Gastrocnemius medialis (tissue), 4 donors: ENCODE results near the gene DDX23. TPM values are rescaled to one million over a fixed set of nuclear protein-coding genes. Genes with fewer than 3 reads are reported as not detected.

Experiments
- ATAC-seq, 2 donors: fragments of 150-250 bp; one replicate each; pipeline ENCODE4 v1.9.1; 2016
- DNase-seq, 2 donors: peaks; one replicate each; pipeline ENCODE4 v3.0.0-alpha.2; 2019
- H3K27ac ChIP-seq, 4 donors: fragments of 200-600 bp; sonication (generic); 1 replicate in 1 of 4; 2 replicates in 3 of 4; pipeline ENCODE4 v1.5.1; 2016 to 2018; ENCODE audit warnings: mild to moderate bottlenecking in 2 of 4, moderate library complexity in 1 of 4
- H3K27me3 ChIP-seq, 3 donors: fragments of 200-600 bp; sonication (generic) in 2 of 3; 1 replicate in 1 of 3; 2 replicates in 2 of 3; pipeline versions ENCODE4 v1.5.1 to v1.6.0; 2016 to 2019; ENCODE audit warnings: mild to moderate bottlenecking in 1 of 3, moderate library complexity in 1 of 3
- H3K36me3 ChIP-seq, 2 donors: fragments of 200-600 bp; sonication (generic) in 1 of 2; one replicate each; pipeline ENCODE4 v1.5.1; 2017 to 2018
- H3K4me1 ChIP-seq, 2 donors: fragments of 200-600 bp; sonication (generic) in 1 of 2; one replicate each; pipeline ENCODE4 v1.5.1; 2016 to 2017; ENCODE audit warnings: mild to moderate bottlenecking in 2 of 2
- H3K4me3 ChIP-seq, 4 donors: fragments of 200-600 bp; sonication (generic) in 3 of 4; 1 replicate in 1 of 4; 2 replicates in 3 of 4; pipeline ENCODE4 v1.5.1; 2016 to 2019; ENCODE audit warnings: mild to moderate bottlenecking in 2 of 4
- H3K9me3 ChIP-seq, 3 donors: fragments of 200-600 bp; sonication (generic) in 2 of 3; 1 replicate in 1 of 3; 2 replicates in 2 of 3; pipeline ENCODE4 v1.5.1; 2016 to 2019
- POLR2A ChIP-seq, 2 donors: fragments of 450-650 bp; IDR thresholded peaks; one replicate each; pipeline ENCODE4 v1.6.1; 2017; ENCODE audit warnings: antibody characterized with exemption in 2 of 2, mild to moderate bottlenecking in 2 of 2, moderate library complexity in 2 of 2
- in situ Hi-C, 4 donors: fragments of 200-750 bp; cut with MboI; loops; one replicate each; pipeline versions ENCODE4 v1.15.0 to v1.8.0; 2017; ENCODE audit warnings: low sequenced_read_pairs in 4 of 4
- intact Hi-C: fragments of 100-400 bp; cut with DNase I; formaldehyde crosslinking; loops from one replicate; pipeline ENCODE4 v1.15.1; 2023; ENCODE audit warnings: low total_unique reads
- total RNA-seq, 4 donors: library from RNA; depleted of rRNA; stranded (reverse); fragments of >200 nt; gene quantifications; one replicate each; pipeline versions ENCODE4 v1.1.0 to v1.2.3, GENCODE V29; 2016
- TF ChIP-seq, protein P1 (sequence below), 5 experiments: fragments of 450-650 bp in 3 of 5; fragments of 200-600 bp in 2 of 5; sonication (generic) in 2 of 5; IDR thresholded peaks in 4 of 5; conservative IDR thresholded peaks in 1 of 5; 1 replicate in 4 of 5; 2 replicates in 1 of 5; pipeline ENCODE4 v1.5.1; 2016 to 2019; ENCODE audit warnings: antibody characterized with exemption in 5 of 5, mild to moderate bottlenecking in 3 of 5, moderate library complexity in 3 of 5

Gene DDX23
- total RNA-seq, 4 donors from 2014 or later: 55.8 to 80.6 (median 75.7) TPM

DNA sequence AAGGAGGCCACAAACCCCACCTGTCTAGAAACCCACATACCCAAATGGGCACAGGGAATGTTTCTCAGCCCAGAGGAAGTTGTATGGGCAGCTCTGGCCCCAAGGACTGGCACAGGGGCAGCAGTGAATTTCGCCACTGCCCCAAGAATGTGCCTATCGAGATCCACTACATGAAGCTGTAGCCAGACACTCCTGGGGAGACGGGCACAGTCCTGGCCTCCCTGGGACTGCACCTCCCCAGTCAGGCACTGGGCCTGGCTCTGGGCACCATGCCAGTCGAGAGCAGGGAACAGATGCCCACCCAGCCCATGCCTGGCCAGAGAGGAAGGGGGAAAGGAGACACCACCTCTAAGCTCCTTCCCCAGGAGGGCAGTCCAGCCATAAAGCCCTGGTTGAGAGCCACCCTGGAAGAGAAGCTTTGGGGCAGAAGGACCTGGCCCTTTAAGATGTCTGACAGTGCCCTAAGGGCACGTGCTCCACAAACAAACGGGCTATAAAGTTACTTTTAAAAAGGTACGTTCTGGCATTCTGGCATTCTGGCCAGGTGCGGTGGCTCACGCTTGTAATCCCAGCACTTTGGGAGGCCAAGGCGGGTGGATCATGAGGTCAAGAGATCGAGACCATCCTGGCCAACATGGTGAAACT, 71.5 kb downstream of the DDX23 start:
- no peak for TF ChIP-seq POLR2A (IDR thresholded peaks at IDR 0.05)
- TF ChIP-seq, protein P1, sequence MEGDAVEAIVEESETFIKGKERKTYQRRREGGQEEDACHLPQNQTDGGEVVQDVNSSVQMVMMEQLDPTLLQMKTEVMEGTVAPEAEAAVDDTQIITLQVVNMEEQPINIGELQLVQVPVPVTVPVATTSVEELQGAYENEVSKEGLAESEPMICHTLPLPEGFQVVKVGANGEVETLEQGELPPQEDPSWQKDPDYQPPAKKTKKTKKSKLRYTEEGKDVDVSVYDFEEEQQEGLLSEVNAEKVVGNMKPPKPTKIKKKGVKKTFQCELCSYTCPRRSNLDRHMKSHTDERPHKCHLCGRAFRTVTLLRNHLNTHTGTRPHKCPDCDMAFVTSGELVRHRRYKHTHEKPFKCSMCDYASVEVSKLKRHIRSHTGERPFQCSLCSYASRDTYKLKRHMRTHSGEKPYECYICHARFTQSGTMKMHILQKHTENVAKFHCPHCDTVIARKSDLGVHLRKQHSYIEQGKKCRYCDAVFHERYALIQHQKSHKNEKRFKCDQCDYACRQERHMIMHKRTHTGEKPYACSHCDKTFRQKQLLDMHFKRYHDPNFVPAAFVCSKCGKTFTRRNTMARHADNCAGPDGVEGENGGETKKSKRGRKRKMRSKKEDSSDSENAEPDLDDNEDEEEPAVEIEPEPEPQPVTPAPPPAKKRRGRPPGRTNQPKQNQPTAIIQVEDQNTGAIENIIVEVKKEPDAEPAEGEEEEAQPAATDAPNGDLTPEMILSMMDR (IDR thresholded peaks at IDR 0.05 in 4 of 5, conservative IDR thresholded peaks at IDR 0.05 in 1 of 5): no peak
- peak in 1 of 2 donors; percentile 15 for ATAC-seq
- intact Hi-C loops (no loop called here), in situ Hi-C loops (loop anchor here in 1 of 4 donors (25.0 kb wide), 1 partner anchor 243 kb away; the partner anchor contains the start of gene OR8S1)
- H3K4me3 ChIP-seq: no peak overlapping the region
- peak overlapping the region; percentile 54 to 71 (median 67) for H3K27ac ChIP-seq
- no peaks in the 10 kb centered on the region for H3K27me3 ChIP-seq
- no peak for DNase-seq
- peaks cover 20 to 23% of the 10 kb centered on the region in 2 donors for H3K4me1 ChIP-seq
- H3K36me3 ChIP-seq: peaks cover 0 to 15% of the 10 kb centered on the region in 2 donors
- no peaks in the 10 kb centered on the region for H3K9me3 ChIP-seq

DNA sequence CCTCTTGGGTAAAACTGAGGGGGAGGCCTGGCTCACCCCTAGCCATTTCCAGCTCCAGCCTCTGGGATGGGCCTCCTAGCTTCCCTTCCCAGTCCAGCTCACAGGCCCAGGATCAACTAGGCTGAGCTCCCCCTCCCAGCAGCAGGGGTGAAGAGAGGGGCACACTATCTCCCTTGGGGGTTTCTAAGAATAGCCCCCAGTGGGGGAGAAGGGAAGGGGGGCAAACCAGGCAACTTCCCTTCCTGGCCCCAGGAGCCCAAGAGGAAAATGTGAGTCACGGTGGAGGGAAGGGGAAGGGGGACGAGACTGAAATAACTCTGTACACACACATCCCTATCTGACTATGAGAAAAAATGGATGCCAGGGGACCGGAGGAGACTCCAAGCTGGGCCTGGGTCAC, 72.1 kb downstream of the DDX23 start:
- Histone ChIP-seq H3K9me3 (no peaks in the 10 kb centered on the region), H3K36me3 (peaks cover 0 to 22% of the 10 kb centered on the region in 2 donors), H3K4me1 (peaks cover 20 to 23% of the 10 kb centered on the region in 2 donors), H3K27me3 (no peaks in the 10 kb centered on the region), H3K27ac (peak overlapping the region; percentile 54 to 71 (median 67)), H3K4me3 (no peak overlapping the region)
- in situ Hi-C loops (loop anchor here in 1 of 4 donors (25.0 kb wide), 1 partner anchor 243 kb away; the partner anchor contains the start of gene OR8S1), intact Hi-C loops (no loop called here)
- ATAC-seq: peak; percentile 34 to 70
- TF ChIP-seq, protein P1 (IDR thresholded peaks at IDR 0.05 in 4 of 5, conservative IDR thresholded peaks at IDR 0.05 in 1 of 5): no peak
- no peak for TF ChIP-seq POLR2A (IDR thresholded peaks at IDR 0.05)
- DNase-seq: peak in 1 of 2 donors; percentile 24

Other genes starting within 250 kb of the DDX23 start
- gene KANSL2, start 169.9 kb downstream of the DDX23 start, total RNA-seq: 100 to 1,000 TPM in 1 of 4 donors, 10 to 100 TPM in 3; 69.0 to 107 (median 76.4) TPM
- gene CCNT1, start 135.5 kb downstream of the DDX23 start, total RNA-seq: 10 to 100 TPM; 18.0 to 21.4 (median 19.6) TPM
- gene ADCY6, start 63.1 kb downstream of the DDX23 start, total RNA-seq: 10 to 100 TPM; 11.4 to 13.6 (median 12.6) TPM
- gene CACNB3, start 33.7 kb downstream of the DDX23 start, total RNA-seq: 1 to 10 TPM; 1.2 to 5.7 (median 2.7) TPM
- gene RND1, start 13.7 kb upstream of the DDX23 start, total RNA-seq: under 1 TPM in 1 of 4 donors, not detected in 3; 0.36 TPM
- 1 to 10 TPM in 3 of 4 donors, not detected in 1; 2.1 to 3.9 (median 3.0) TPM for gene FKBP11, start 73.3 kb upstream of the DDX23 start, total RNA-seq
- gene ARF3, start 105.3 kb upstream of the DDX23 start, total RNA-seq: 10 to 100 TPM in 3 of 4 donors, 1 to 10 TPM in 1; 4.9 to 17.2 (median 13.5) TPM
- not detected for gene WNT10B, start 119.6 kb upstream of the DDX23 start, total RNA-seq
- gene WNT1, start 126.2 kb upstream of the DDX23 start, total RNA-seq: not detected
- gene DDN, start 147.2 kb upstream of the DDX23 start, total RNA-seq: 100 to 1,000 TPM in 3 of 4 donors, 10 to 100 TPM in 1; 26.8 to 415 (median 232) TPM
- gene PRKAG1, start 166.6 kb upstream of the DDX23 start, total RNA-seq: 10 to 100 TPM; 67.4 to 97.7 (median 83.9) TPM
- gene KMT2D, start 208.6 kb upstream of the DDX23 start, total RNA-seq: 10 to 100 TPM; 36.0 to 99.0 (median 71.3) TPM
- under 1 TPM in 2 of 4 donors, not detected in 2; 0.46 to 0.71 TPM for gene RHEBL1, start 217.8 kb upstream of the DDX23 start, total RNA-seq
- under 1 TPM in 3 of 4 donors, not detected in 1; 0.09 to 0.36 (median 0.15) TPM for gene DHH, start 242.6 kb upstream of the DDX23 start, total RNA-seq